Endothelial cell of umbilical vein (primary cell): ENCODE measurements around the gene ZC3H12A.

ENCODE experiments used
- EZH2 ChIP-seq: IDR thresholded peaks from 2 replicates; pipeline ENCODE4 v1.6.1; 2012; ENCODE audit warnings: borderline replicate concordance, low read depth, mild to moderate bottlenecking, moderate library complexity, low read length, inconsistent platforms; ENCODE audit not compliant: severe bottlenecking
- FOS ChIP-seq: IDR thresholded peaks from 2 replicates; pipeline ENCODE4 v1.6.1; 2011; ENCODE audit warnings: mild to moderate bottlenecking, low read length, moderate library complexity, borderline replicate concordance; ENCODE audit not compliant: insufficient read depth
- GATA2 ChIP-seq: IDR thresholded peaks from 2 replicates; pipeline ENCODE4 v1.7.0; 2011; ENCODE audit warnings: low read depth, mild to moderate bottlenecking, moderate library complexity, mixed read lengths, low read length; ENCODE audit not compliant: insufficient read length, insufficient read depth
- JUN ChIP-seq: IDR thresholded peaks from 2 replicates; pipeline ENCODE4 v1.6.1; 2011; ENCODE audit warnings: borderline replicate concordance, low read depth; ENCODE audit not compliant: insufficient read length, insufficient read depth
- POLR2A ChIP-seq: IDR thresholded peaks from 2 replicates; pipeline ENCODE4 v1.6.1; 2012; ENCODE audit warnings: low read depth, mild to moderate bottlenecking, control low read depth, low read length
- POLR2AphosphoS5 ChIP-seq: IDR thresholded peaks from 2 replicates; pipeline ENCODE4 v1.6.1; 2012; ENCODE audit warnings: low read depth, mild to moderate bottlenecking, control low read depth, low read length, moderate library complexity; ENCODE audit not compliant: insufficient read depth
- TF ChIP-seq, protein P1 (sequence below), 2 donors: IDR thresholded peaks; 1 replicate in 1 of 2; 2 replicates in 1 of 2; pipeline ENCODE4 v1.5.1; 2011; ENCODE audit warnings: low read length in 2 of 2, mild to moderate bottlenecking in 2 of 2, moderate library complexity in 2 of 2, control low read depth in 1 of 2, inconsistent platforms in 1 of 2, low read depth in 1 of 2; ENCODE audit not compliant: insufficient read depth in 1 of 2; ENCODE audit errors: extremely low read depth in 1 of 2
- TF ChIP-seq, protein P2 (sequence below): IDR thresholded peaks from 2 replicates; pipeline ENCODE4 v1.6.1; 2011; ENCODE audit not compliant: insufficient read depth, insufficient read length

DNA sequence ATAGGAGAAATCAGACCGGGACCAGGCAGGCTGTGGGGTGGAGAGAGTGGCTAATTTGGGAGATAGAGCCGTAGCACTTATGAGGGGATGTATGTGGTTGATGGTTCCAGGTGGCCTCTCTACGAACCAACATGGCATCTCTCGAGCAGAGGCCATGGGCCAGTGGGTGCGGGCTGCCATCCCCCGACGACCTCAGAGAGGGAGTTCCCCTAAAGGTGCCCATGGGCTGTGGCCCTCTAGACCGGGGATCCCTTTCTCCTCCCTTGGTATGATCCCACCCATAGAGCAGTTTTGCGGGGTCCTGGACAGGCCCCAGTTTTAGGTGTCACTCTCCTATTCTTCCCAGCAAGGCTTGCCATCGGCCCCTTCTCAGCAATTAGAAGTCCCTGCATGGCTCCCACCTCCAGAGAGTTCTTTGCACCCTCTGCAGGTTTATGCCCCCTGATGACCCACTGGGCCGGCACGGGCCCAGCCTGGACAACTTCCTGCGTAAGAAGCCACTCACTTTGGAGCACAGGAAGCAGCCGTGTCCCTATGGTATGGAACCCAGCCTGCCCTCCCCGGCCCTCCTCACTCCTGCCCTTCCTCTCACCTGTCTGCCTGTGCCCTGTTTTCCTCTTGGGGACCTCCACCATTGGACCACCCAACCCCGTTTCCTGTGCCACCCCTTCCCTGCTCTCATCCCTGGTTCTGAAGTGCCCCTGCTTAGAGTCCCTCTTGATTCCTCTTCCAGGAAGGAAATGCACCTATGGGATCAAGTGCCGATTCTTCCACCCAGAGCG is 7.8 kb downstream of the ZC3H12A start:
- TF ChIP-seq POLR2A (no peak), POLR2AphosphoS5 (no peak), GATA2 (no peak), FOS (no peak), JUN (no peak), EZH2 (no peak)
- TF ChIP-seq, protein P1, sequence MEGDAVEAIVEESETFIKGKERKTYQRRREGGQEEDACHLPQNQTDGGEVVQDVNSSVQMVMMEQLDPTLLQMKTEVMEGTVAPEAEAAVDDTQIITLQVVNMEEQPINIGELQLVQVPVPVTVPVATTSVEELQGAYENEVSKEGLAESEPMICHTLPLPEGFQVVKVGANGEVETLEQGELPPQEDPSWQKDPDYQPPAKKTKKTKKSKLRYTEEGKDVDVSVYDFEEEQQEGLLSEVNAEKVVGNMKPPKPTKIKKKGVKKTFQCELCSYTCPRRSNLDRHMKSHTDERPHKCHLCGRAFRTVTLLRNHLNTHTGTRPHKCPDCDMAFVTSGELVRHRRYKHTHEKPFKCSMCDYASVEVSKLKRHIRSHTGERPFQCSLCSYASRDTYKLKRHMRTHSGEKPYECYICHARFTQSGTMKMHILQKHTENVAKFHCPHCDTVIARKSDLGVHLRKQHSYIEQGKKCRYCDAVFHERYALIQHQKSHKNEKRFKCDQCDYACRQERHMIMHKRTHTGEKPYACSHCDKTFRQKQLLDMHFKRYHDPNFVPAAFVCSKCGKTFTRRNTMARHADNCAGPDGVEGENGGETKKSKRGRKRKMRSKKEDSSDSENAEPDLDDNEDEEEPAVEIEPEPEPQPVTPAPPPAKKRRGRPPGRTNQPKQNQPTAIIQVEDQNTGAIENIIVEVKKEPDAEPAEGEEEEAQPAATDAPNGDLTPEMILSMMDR (IDR thresholded peaks at IDR 0.05; ENCODE audit: extremely low read depth in 1 of 2, insufficient read depth in 1 of 2, low read depth in 1 of 2, low read length in 2 of 2): no peak
- TF ChIP-seq, protein P2, sequence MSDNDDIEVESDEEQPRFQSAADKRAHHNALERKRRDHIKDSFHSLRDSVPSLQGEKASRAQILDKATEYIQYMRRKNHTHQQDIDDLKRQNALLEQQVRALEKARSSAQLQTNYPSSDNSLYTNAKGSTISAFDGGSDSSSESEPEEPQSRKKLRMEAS: no peak
